Measurements from ENCODE around the gene FCHSD1. TPM values are rescaled to one million over a fixed set of nuclear protein-coding genes. Genes with fewer than 3 reads are reported as not detected.
A peak's percentile ranks its signal among the peaks of the same experiment; 100 is the strongest.

The FCHSD1 gene
- total and polyA plus RNA-seq, 2 donors (not counting 3 experiments of a cell fraction or from before 2014, with no cell fraction given), result 35.1 to 37.0 TPM

DNA sequence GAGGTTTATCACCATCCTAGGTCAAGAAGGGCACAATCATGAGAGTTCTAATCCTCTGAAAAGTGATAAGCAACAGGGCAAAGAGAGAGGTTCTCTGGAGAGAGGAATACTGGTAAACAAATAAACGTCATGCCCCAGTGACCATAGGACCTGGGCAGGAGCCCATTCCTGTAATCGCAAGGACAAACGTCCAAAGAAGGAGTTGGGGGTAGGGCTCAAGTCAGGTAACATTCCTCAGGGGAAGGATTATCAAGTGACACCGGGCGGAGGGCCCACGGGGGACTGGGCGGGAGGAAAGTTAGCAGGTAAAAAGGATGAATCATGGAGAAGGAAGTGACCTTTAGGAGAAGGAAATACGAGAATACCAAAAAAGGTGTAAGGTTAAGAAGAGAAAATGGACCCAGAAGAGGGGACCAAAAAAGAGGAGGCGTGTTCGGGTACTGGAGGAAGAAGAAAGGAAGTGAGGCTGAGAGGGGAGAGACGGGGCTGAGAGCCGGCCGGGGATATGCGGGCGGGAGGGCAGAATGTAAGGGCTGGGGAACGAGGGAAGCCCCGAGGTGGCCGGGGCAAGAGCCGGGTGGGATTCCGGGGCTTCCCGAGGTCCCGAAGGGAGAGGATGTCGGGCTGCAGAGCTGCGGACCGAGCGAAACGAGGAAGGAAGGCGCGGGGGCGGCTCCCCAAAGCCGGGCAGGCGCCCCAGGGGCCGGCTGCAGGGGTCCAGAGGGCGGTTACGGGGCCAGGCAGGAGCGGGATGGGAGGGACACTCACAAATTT is 33.0 kb downstream of the FCHSD1 start:
- H3K79me2 ChIP-seq (ENCODE audit: control insufficient read depth, insufficient read depth, low read length), result peaks cover 32% of the 10 kb centered on the region
- DNase-seq (ENCODE audit: low read depth, low spot score), result peak; percentile 61

More for the DNA sequence above, 33.0 kb downstream of the FCHSD1 start:
- Histone ChIP-seq H3K4me2 (ENCODE audit: insufficient read depth, low read length) (peak overlapping the region; percentile 90), H3K4me3 (replicated peaks in 1 of 3; ENCODE audit: insufficient read depth in 1 of 3, low read depth in 1 of 3, low read length in 3 of 3) (peak overlapping the region; percentile 77 to 84 (median 80)), H3K9me3 (replicated peaks; ENCODE audit: control insufficient read depth, insufficient read depth, low read length) (no peaks in the 10 kb centered on the region), H4K20me1 (replicated peaks; ENCODE audit: control insufficient read depth, extremely low read depth, insufficient read depth, low read length) (peaks cover 3% of the 10 kb centered on the region), H2AFZ (ENCODE audit: low read depth, low read length) (peak overlapping the region; percentile 45), H3K27ac (ENCODE audit: insufficient read depth, low read depth, low read length) (peak overlapping the region; percentile 22), H3K4me1 (ENCODE audit: control insufficient read depth, extremely low read depth, insufficient read depth, low read length) (peaks cover 18% of the 10 kb centered on the region), H3K27me3 (ENCODE audit: control insufficient read depth in 2 of 2, insufficient read depth in 2 of 2, low read length in 2 of 2) (no peaks in the 10 kb centered on the region), H3K9ac (replicated peaks; ENCODE audit: extremely low read depth, insufficient read depth, low read length) (peak overlapping the region; percentile 67), H3K36me3 (ENCODE audit: control insufficient read depth in 2 of 2, extremely low read depth in 1 of 2, insufficient read depth in 2 of 2, low read length in 2 of 2) (peaks cover 2 to 10% of the 10 kb centered on the region in 2 experiments), H3K9me1 (replicated peaks; ENCODE audit: control insufficient read depth, extremely low read depth, insufficient read depth, low read length) (no peaks in the 10 kb centered on the region)
- no peak for TF ChIP-seq POLR2AphosphoS5 (IDR thresholded peaks at IDR 0.05; ENCODE audit: insufficient read depth, low read depth, low read length)
- TF ChIP-seq JUN (IDR thresholded peaks at IDR 0.05; ENCODE audit: borderline replicate concordance, insufficient read depth, insufficient read length, low read depth), result no peak
- no peak for TF ChIP-seq MYC (IDR thresholded peaks at IDR 0.05; ENCODE audit: low read depth, low read length)
- TF ChIP-seq, protein P1, sequence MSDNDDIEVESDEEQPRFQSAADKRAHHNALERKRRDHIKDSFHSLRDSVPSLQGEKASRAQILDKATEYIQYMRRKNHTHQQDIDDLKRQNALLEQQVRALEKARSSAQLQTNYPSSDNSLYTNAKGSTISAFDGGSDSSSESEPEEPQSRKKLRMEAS (IDR thresholded peaks at IDR 0.05; ENCODE audit: insufficient read depth, insufficient read length), result no peak
- TF ChIP-seq, protein P2, sequence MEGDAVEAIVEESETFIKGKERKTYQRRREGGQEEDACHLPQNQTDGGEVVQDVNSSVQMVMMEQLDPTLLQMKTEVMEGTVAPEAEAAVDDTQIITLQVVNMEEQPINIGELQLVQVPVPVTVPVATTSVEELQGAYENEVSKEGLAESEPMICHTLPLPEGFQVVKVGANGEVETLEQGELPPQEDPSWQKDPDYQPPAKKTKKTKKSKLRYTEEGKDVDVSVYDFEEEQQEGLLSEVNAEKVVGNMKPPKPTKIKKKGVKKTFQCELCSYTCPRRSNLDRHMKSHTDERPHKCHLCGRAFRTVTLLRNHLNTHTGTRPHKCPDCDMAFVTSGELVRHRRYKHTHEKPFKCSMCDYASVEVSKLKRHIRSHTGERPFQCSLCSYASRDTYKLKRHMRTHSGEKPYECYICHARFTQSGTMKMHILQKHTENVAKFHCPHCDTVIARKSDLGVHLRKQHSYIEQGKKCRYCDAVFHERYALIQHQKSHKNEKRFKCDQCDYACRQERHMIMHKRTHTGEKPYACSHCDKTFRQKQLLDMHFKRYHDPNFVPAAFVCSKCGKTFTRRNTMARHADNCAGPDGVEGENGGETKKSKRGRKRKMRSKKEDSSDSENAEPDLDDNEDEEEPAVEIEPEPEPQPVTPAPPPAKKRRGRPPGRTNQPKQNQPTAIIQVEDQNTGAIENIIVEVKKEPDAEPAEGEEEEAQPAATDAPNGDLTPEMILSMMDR (IDR thresholded peaks at IDR 0.05; ENCODE audit: extremely low read depth in 1 of 2, insufficient read depth in 1 of 2, low read depth in 1 of 2, low read length in 2 of 2), result no peak
- no peak for TF ChIP-seq FOS (IDR thresholded peaks at IDR 0.05; ENCODE audit: borderline replicate concordance, insufficient read depth, low read length)
- no peak for TF ChIP-seq GATA2 (IDR thresholded peaks at IDR 0.05; ENCODE audit: insufficient read depth, insufficient read length, low read depth, low read length)
- TF ChIP-seq EZH2 (IDR thresholded peaks at IDR 0.05; ENCODE audit: borderline replicate concordance, low read depth, low read length, severe bottlenecking), result no peak
- TF ChIP-seq POLR2A (IDR thresholded peaks at IDR 0.05; ENCODE audit: low read depth, low read length), result no peak
- dilution Hi-C loops (cut with MboI; ENCODE audit: extremely low pct_ligation_motif_present, low sequenced_read_pairs) (no loop called here), intact Hi-C loops (cut with micrococcal nuclease) (no loop called here)
- FAIRE-seq, result no peak
- ChIA-PET CTCF (interaction anchor here (0.6 to 8.5 kb wide), 25 partner anchors 11 to 268 kb away, joined by 3 to 1019 read pairs (median 4); partner anchors contain the start of genes ARAP3, FCHSD1, HDAC3 and PCDHGA11), POLR2A (interaction anchor here (0.6 to 2.7 kb wide), 4 partner anchors 16 to 1168 kb away, joined by 6 to 18 read pairs (median 6); partner anchors contain the start of genes HDAC3 and RELL2)
- BruUV-seq (replicated peaks), result no TSS peak

All from endothelial cell of umbilical vein (primary cell).